C4-2B (cell line): ENCODE measurements around the gene RAP1A.

Source experiments
- CTCF ChIP-seq: fragments of 450-650 bp; conservative IDR thresholded peaks from 2 replicates; pipeline ENCODE4 v1.5.1; 2017; ENCODE audit warnings: mild to moderate bottlenecking
- ZFX ChIP-seq: fragments of 450-650 bp; IDR thresholded peaks from 2 replicates; pipeline ENCODE4 v1.6.1; 2017

GRCh38 chr1:111582644-111583618, 36.7 kb upstream of the RAP1A start:
- TF ChIP-seq CTCF (no peak), ZFX (no peak)
